ENCODE measurements around the gene VPS13A. TPM values are rescaled to one million over a fixed set of nuclear protein-coding genes. Genes with fewer than 3 reads are reported as not detected.

Gene VPS13A
- total RNA-seq: 98.7 TPM
- polyA plus RNA-seq: 8.4 TPM

- Histone ChIP-seq H3K36me3 (ENCODE audit: insufficient read depth) (no peaks in the 10 kb centered on the region), H3K4me1 (ENCODE audit: insufficient read depth) (no peaks in the 10 kb centered on the region), H3K27ac (ENCODE audit: low read depth) (peak within 1 kb of the TSS; percentile 72), H3K4me3 (ENCODE audit: low read depth, low read length) (peak within 1 kb of the TSS; percentile 90)
- under 1% methylated on average over 89 of the region's 89 CpGs for WGBS
- DNase-seq (ENCODE audit: extremely low spot score): peak; percentile 81
Observed at GRCh38 chr9:77177143-77177893, at the start of gene VPS13A. Gene VPS13A, plus strand, starts transcription at chr9:77177534. Its CDS starts 171 bp downstream, at chr9:77177705.

GRCh38 chr9:77128125-77128789, 49.1 kb upstream of the VPS13A start:
- WGBS: 55% methylated on average over 1 of the region's 1 CpG
- H3K4me3 ChIP-seq (ENCODE audit: low read depth, low read length): no peak overlapping the region
- no peaks in the 10 kb centered on the region for H3K4me1 ChIP-seq (ENCODE audit: insufficient read depth)
- DNase-seq (ENCODE audit: extremely low spot score): no peak
- H3K36me3 ChIP-seq (ENCODE audit: insufficient read depth): no peaks in the 10 kb centered on the region
- no peak overlapping the region for H3K27ac ChIP-seq (ENCODE audit: low read depth)

- 11% methylated on average over 5 of the region's 5 CpGs for WGBS
- H3K4me3 ChIP-seq (ENCODE audit: low read depth, low read length): no peak overlapping the region
- H3K27ac ChIP-seq (ENCODE audit: low read depth): no peak overlapping the region
- H3K36me3 ChIP-seq (ENCODE audit: insufficient read depth): no peaks in the 10 kb centered on the region
- no peaks in the 10 kb centered on the region for H3K4me1 ChIP-seq (ENCODE audit: insufficient read depth)
- no peak for DNase-seq (ENCODE audit: extremely low spot score)
Observed at GRCh38 chr9:77131399-77131798, 45.9 kb upstream of the VPS13A start.

- 74% methylated on average over 1 of the region's 1 CpG for whole genome bisulfite sequencing
- Histone ChIP-seq H3K4me1 (ENCODE audit: insufficient read depth) (no peaks in the 10 kb centered on the region), H3K36me3 (ENCODE audit: insufficient read depth) (no peaks in the 10 kb centered on the region), H3K27ac (ENCODE audit: low read depth) (no peak overlapping the region), H3K4me3 (ENCODE audit: low read depth, low read length) (no peak overlapping the region)
- DNase-seq (ENCODE audit: extremely low spot score): no peak
Observed at GRCh38 chr9:77133011-77133410, 44.3 kb upstream of the VPS13A start.

DNA sequence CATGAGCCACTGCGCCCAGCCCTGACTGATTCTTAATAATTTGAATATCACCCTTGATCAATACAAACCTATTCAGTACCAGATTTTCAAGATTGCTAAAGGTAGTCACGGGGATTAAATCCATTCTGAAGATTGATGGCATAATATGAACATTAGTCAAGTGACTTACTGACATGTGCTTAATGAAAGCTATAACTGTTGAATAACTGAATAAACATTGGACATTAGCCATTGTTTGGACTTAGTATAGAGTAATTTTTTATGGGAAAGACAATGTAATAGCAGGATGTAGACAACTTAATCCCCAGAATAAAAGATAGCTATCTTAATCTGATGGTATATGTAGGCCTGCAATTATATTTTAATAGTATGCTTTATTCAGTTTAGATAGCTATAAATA, 35.0 kb upstream of the VPS13A start:
- 79% methylated on average over 2 of the region's 2 CpGs for WGBS
- Histone ChIP-seq H3K27ac (ENCODE audit: low read depth) (no peak overlapping the region), H3K36me3 (ENCODE audit: insufficient read depth) (no peaks in the 10 kb centered on the region), H3K4me3 (ENCODE audit: low read depth, low read length) (no peak overlapping the region), H3K4me1 (ENCODE audit: insufficient read depth) (no peaks in the 10 kb centered on the region)
- no peak for DNase-seq (ENCODE audit: extremely low spot score)

- H3K27ac ChIP-seq (ENCODE audit: low read depth): no peak overlapping the region
- H3K4me1 ChIP-seq (ENCODE audit: insufficient read depth): no peaks in the 10 kb centered on the region
- H3K36me3 ChIP-seq (ENCODE audit: insufficient read depth): no peaks in the 10 kb centered on the region
- WGBS: 44% methylated on average over 2 of the region's 2 CpGs
- no peak for DNase-seq (ENCODE audit: extremely low spot score)
- H3K4me3 ChIP-seq (ENCODE audit: low read depth, low read length): no peak overlapping the region
Observed at GRCh38 chr9:77149879-77150278, 27.5 kb upstream of the VPS13A start.

- WGBS: 25% methylated on average over 1 of the region's 1 CpG
- no peak for DNase-seq (ENCODE audit: extremely low spot score)
- no peaks in the 10 kb centered on the region for H3K36me3 ChIP-seq (ENCODE audit: insufficient read depth)
- H3K27ac ChIP-seq (ENCODE audit: low read depth): no peak overlapping the region
- no peaks in the 10 kb centered on the region for H3K4me1 ChIP-seq (ENCODE audit: insufficient read depth)
- no peak overlapping the region for H3K4me3 ChIP-seq (ENCODE audit: low read depth, low read length)
Observed at GRCh38 chr9:77152289-77152688, 25.0 kb upstream of the VPS13A start.

DNA sequence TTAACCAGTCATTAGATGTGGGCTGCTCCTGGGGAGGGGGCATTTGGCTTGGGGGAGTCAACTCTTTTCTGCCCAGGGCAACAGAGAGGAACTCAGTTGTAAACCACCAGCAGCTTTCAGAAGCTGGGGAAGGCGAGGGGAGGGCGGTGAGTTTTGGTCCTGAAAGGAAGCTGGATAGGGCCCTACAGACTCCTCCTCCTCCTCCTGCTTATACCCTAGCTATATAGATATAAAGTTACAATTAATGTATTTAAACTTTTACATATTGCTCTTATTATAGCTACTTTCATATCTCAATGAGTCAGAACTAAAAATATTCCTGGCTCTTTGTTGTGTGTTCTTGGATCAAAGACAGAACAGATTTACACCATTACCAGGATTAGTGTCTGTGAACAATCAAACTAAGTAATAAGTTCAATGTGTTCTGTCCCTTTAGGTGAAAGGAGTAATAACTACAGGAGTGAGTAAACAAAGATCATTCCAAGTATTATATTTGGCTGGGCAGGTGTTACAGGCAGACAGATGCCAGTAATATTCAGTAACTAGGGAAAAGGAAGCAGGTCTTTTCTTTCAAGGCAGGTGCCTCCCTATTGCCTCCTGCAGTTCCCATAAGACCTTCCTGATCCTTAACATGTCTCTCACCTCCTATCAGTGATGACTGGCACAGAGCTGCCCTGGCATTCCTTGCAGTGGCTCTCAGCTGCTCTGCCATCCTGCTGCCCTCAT, 20.5 kb upstream of the VPS13A start:
- Histone ChIP-seq H3K4me3 (ENCODE audit: low read depth, low read length) (no peak overlapping the region), H3K27ac (ENCODE audit: low read depth) (no peak overlapping the region), H3K36me3 (ENCODE audit: insufficient read depth) (no peaks in the 10 kb centered on the region), H3K4me1 (ENCODE audit: insufficient read depth) (no peaks in the 10 kb centered on the region)
- WGBS: 52% methylated on average over 2 of the region's 2 CpGs
- DNase-seq (ENCODE audit: extremely low spot score): no peak

DNA sequence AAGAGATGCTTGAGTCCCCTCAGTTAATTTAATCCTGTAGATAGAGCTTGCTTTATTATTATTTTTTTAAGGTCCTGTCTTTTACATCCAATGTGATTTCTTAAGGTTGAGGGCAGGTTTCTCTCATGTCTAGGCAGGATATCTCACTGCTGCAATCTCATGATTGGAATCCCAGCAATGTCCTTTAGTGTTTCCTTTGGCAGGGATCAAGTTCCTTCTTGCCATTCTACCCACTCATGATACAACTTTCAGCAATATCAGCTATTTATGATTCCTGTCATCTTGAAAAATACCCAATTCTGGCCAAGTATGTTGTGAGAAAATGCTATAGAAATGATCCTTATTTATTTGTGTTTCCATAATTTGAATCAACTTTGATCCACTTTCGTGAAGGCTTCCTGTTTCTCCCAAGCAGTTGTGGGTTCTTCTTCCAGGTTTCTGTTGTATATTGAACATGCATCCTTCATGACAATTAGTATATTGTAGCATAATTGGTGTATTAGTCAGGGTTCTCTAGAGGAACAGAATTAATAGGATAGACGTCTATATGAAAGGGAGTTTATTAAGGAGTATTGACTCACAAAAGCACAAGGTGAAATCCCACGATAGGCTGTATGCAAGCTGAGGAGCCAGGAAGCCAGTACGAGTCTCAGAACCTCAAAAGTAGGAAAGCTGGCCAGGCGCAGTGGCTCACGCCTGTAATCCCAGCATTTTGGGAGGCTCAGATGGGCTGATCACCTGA, 18.4 kb upstream of the VPS13A start:
- H3K27ac ChIP-seq (ENCODE audit: low read depth): no peak overlapping the region
- no peak for DNase-seq (ENCODE audit: extremely low spot score)
- 82% methylated on average over 6 of the region's 6 CpGs for WGBS
- H3K4me3 ChIP-seq (ENCODE audit: low read depth, low read length): no peak overlapping the region
- no peaks in the 10 kb centered on the region for H3K36me3 ChIP-seq (ENCODE audit: insufficient read depth)
- H3K4me1 ChIP-seq (ENCODE audit: insufficient read depth): no peaks in the 10 kb centered on the region

GRCh38 chr9:77161191-77161590, 16.1 kb upstream of the VPS13A start:
- Histone ChIP-seq H3K27ac (ENCODE audit: low read depth) (no peak overlapping the region), H3K4me1 (ENCODE audit: insufficient read depth) (no peaks in the 10 kb centered on the region), H3K4me3 (ENCODE audit: low read depth, low read length) (no peak overlapping the region), H3K36me3 (ENCODE audit: insufficient read depth) (no peaks in the 10 kb centered on the region)
- WGBS: 78% methylated on average over 3 of the region's 3 CpGs
- no peak for DNase-seq (ENCODE audit: extremely low spot score)

- H3K27ac ChIP-seq (ENCODE audit: low read depth): no peak overlapping the region
- 51% methylated on average over 1 of the region's 1 CpG for WGBS
Observed at GRCh38 chr9:77161966-77162365, 15.4 kb upstream of the VPS13A start.

DNA sequence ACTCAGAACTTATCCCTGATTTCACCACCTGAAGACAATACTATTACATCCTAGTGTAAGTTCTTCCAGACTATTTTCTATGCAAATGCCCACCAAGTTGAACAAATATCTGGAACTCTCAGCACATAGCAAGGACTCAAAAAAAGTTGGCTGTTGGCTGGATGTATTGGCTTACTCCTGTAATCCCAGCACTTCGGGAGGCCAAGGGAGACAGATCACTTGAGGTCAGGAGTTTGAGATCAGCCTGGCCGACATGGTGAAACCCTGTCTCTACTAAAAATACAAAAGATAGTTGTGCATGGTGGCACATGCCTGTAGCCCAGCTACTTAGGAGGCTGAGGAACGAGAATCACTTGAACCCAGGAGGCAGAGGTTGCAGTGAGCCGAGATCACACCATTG, 15.0 kb upstream of the VPS13A start:
- no peaks in the 10 kb centered on the region for H3K36me3 ChIP-seq (ENCODE audit: insufficient read depth)
- H3K4me1 ChIP-seq (ENCODE audit: insufficient read depth): no peaks in the 10 kb centered on the region
- WGBS: 71% methylated on average over 4 of the region's 4 CpGs
- no peak overlapping the region for H3K27ac ChIP-seq (ENCODE audit: low read depth)
- no peak overlapping the region for H3K4me3 ChIP-seq (ENCODE audit: low read depth, low read length)
- no peak for DNase-seq (ENCODE audit: extremely low spot score)

More at GRCh38 chr9:77161966-77162365, 15.4 kb upstream of the VPS13A start:
- no peaks in the 10 kb centered on the region for H3K36me3 ChIP-seq (ENCODE audit: insufficient read depth)
- H3K4me1 ChIP-seq (ENCODE audit: insufficient read depth): no peaks in the 10 kb centered on the region
- no peak overlapping the region for H3K4me3 ChIP-seq (ENCODE audit: low read depth, low read length)
- no peak for DNase-seq (ENCODE audit: extremely low spot score)

- H3K27ac ChIP-seq (ENCODE audit: low read depth): no peak overlapping the region
- WGBS: 37% methylated on average over 4 of the region's 4 CpGs
- H3K4me1 ChIP-seq (ENCODE audit: insufficient read depth): no peaks in the 10 kb centered on the region
- DNase-seq (ENCODE audit: extremely low spot score): no peak
- H3K4me3 ChIP-seq (ENCODE audit: low read depth, low read length): no peak overlapping the region
- no peaks in the 10 kb centered on the region for H3K36me3 ChIP-seq (ENCODE audit: insufficient read depth)
Observed at GRCh38 chr9:77163884-77164283, 13.4 kb upstream of the VPS13A start.
